ENCODE results near the gene DNM3.
"Not testable (repeated sequence)": the region's sequence is repeated elsewhere in the genome, so short reads cannot be mapped to it uniquely, and the experiment has no call there.

Gene DNM3

DNA sequence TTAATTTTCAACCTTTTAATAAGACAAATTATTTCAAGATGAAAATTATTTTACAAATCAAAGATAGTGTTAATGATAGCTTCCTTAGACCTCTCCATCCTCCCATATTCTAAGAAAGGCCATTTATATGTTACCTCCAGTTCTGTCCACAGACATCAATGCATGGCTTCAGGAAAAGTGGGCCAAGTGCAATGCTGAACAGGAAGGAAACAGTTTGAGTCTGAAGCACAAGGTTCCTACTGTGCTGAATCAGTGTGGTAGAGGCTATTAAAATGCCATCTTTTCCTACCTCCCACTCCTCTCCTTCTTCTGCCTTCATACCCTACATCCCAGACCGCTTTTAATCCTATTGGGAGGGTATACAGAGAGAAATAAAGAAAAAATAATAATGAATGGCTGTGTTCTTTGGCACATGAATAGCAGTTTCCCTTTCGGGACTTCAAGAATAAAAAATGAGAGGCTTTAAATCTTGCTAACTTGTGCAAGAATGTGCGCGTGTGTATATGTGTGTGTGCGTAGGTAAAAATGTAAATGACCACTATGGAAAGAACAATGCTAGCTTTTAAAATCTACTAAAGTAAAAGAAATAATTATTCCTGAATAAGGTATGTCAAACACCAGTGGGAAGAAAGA lies 516.6 kb downstream of the DNM3 start:
- in situ Hi-C loops (cut with MboI; ENCODE audit: low pct_unique_long_range_greater_than_20kb, low sequenced_read_pairs, unreplicated experiment) = no loop called here
- DNase-seq (ENCODE audit: low spot score) = no peak
- TF ChIP-seq, protein P1, sequence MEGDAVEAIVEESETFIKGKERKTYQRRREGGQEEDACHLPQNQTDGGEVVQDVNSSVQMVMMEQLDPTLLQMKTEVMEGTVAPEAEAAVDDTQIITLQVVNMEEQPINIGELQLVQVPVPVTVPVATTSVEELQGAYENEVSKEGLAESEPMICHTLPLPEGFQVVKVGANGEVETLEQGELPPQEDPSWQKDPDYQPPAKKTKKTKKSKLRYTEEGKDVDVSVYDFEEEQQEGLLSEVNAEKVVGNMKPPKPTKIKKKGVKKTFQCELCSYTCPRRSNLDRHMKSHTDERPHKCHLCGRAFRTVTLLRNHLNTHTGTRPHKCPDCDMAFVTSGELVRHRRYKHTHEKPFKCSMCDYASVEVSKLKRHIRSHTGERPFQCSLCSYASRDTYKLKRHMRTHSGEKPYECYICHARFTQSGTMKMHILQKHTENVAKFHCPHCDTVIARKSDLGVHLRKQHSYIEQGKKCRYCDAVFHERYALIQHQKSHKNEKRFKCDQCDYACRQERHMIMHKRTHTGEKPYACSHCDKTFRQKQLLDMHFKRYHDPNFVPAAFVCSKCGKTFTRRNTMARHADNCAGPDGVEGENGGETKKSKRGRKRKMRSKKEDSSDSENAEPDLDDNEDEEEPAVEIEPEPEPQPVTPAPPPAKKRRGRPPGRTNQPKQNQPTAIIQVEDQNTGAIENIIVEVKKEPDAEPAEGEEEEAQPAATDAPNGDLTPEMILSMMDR (IDR thresholded peaks at IDR 0.05; ENCODE audit: extremely low read depth, insufficient read depth, missing control alignments) = no peak

DNA sequence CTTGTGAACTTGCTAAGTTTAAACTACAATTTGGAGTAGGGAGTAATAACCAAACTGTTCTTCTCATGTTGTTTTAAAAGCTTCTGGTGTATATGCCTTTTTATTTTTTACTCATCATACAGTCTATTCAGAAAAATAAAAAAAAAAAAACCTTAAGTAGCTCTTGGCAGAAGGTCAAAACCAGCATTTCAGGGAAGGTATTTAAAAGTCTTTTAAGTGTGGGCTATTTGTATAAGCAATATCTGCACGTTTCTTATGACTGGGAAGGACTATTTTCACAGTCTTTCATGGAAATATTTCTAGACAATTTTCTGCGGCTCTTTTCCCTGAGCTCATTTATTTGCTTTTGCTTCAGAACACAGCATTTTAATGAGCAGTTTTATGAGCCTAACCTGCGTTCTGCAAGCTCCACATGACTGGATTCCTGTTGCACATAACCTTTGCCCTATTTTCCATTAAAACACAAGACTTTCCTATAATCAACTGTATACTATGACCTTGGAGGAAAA lies 518.2 kb downstream of the DNM3 start:
- TF ChIP-seq, protein P1 (IDR thresholded peaks at IDR 0.05; ENCODE audit: extremely low read depth, insufficient read depth, missing control alignments) = no peak
- no peak for DNase-seq (ENCODE audit: low spot score)
- in situ Hi-C loops (cut with MboI; ENCODE audit: low pct_unique_long_range_greater_than_20kb, low sequenced_read_pairs, unreplicated experiment) = no loop called here

DNA sequence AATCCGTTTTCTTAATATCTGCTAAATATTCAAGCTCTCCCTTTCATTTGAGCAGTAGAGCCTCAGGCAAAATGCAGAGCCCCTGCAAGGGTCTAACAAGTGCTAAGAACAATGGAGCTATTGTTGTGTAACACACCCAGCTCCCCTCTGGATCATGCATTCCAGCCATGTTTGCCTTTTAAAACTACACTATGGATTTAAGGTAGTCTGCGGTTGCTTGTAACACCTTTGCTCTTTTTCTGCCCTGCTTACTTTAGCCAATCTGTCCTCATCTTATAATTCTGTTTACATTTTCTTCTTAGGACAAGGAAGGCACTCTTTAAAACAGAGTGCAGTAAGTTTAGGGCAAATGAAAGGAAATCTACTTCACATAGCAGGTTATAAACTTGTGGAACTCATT lies 519.2 kb downstream of the DNM3 start:
- DNase-seq (ENCODE audit: low spot score) = no peak
- TF ChIP-seq, protein P1 (IDR thresholded peaks at IDR 0.05; ENCODE audit: extremely low read depth, insufficient read depth, missing control alignments) = no peak
- in situ Hi-C loops (cut with MboI; ENCODE audit: low pct_unique_long_range_greater_than_20kb, low sequenced_read_pairs, unreplicated experiment) = no loop called here

DNA sequence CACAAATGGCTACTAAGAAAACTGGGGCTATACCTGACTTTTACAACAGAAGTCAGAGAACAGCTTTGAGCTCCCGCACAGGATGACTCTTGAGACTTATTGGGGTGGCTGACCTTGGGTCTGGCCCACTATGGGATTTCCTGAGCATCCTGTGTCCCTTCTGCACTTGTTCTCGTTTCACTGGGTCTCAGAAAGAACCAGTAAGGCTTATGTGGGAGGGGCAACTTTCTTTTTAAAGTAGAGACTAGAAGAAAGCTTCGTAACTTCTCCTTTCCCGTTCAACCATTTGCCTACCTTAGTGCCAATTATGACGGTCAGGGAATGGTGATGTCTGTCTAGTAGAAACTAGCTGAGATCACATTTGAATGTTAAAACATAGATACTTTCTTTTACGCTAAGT lies 519.7 kb downstream of the DNM3 start:
- TF ChIP-seq, protein P1 (IDR thresholded peaks at IDR 0.05; ENCODE audit: extremely low read depth, insufficient read depth, missing control alignments) = no peak
- no peak for DNase-seq (ENCODE audit: low spot score)
- in situ Hi-C loops (cut with MboI; ENCODE audit: low pct_unique_long_range_greater_than_20kb, low sequenced_read_pairs, unreplicated experiment) = no loop called here

DNA sequence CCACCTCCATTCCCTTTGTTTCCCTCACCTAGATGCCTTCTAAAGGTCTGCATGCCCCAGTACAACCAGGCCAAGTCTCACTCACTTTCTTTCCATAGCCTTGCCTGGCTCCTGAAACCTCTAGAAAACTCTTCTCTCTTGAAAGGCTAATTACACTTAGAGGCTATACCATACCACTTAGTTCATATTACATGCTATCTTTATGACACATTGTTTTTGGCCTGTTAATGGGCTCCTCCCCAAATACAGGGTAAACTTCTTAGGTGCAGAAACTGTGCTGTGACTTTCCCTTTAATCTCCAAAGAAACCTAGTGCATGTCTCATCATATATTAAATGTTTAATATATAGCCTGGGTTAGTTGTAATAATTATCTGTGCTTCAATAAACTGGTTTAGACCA lies 522.6 kb downstream of the DNM3 start:
- TF ChIP-seq, protein P1 (IDR thresholded peaks at IDR 0.05; ENCODE audit: extremely low read depth, insufficient read depth, missing control alignments) = no peak
- no peak for DNase-seq (ENCODE audit: low spot score)
- in situ Hi-C loops (cut with MboI; ENCODE audit: low pct_unique_long_range_greater_than_20kb, low sequenced_read_pairs, unreplicated experiment) = no loop called here

DNA sequence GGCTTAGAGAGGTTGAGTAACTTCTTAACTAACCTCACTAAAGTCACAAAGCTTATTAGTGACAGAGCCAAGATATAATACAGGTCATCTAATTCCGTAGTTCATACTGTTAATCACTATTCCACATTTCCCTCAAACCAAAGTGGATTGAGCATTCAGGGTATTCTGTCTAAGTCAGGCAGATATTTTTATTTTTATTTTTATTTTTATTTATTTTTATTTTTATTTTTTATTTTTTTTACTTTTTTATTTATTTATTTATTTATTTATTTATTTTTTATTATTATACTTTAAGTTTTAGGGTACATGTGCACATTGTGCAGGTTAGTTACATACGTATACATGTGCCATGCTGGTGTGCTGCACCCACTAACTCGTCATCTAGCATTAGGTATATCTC lies 530.3 kb downstream of the DNM3 start:
- in situ Hi-C loops (cut with MboI; ENCODE audit: low pct_unique_long_range_greater_than_20kb, low sequenced_read_pairs, unreplicated experiment); DNase-seq (ENCODE audit: low spot score): not testable (repeated sequence)

DNA sequence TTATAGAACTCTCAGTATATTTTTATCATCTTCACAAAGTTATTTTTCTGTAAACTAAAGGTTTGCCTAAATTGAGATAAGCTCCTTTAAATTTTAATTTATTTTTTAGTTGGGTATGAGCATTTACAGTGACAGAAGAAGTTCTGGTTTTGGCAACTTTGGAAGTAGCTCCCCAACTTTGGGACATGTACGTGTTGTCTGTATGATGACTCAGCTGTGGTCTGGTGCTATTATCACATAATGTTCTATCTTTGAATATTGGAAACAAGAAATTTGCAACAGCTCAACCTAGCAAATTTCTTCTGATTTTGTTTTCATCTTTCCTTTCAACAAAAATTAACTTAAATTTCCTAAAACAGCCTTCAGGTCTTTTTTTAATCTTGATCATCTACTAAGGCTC lies 532.6 kb downstream of the DNM3 start:
- TF ChIP-seq, protein P1 (IDR thresholded peaks at IDR 0.05; ENCODE audit: extremely low read depth, insufficient read depth, missing control alignments) = no peak
- DNase-seq (ENCODE audit: low spot score) = no peak
- in situ Hi-C loops (cut with MboI; ENCODE audit: low pct_unique_long_range_greater_than_20kb, low sequenced_read_pairs, unreplicated experiment) = no loop called here

Data from GM13977 (cell line).